HEK293 (cell line): Measurements from ENCODE around the gene GPR39.

Source experiments
- GLI4 ChIP-seq: fragments of 450-650 bp; formaldehyde crosslinking; IDR thresholded peaks from 2 replicates; pipeline ENCODE4 v1.5.1; 2016; ENCODE audit warnings: missing biosample characterization, missing genetic modification characterization
- HOXC10 ChIP-seq: sonication (generic); formaldehyde crosslinking; IDR thresholded peaks from 2 replicates; pipeline ENCODE4 v1.8.1; 2023; ENCODE audit warnings: mild to moderate bottlenecking, missing genetic modification reagents
- PBX3 ChIP-seq: sonication (generic); formaldehyde crosslinking; IDR thresholded peaks from 2 replicates; pipeline ENCODE4 v1.8.1; 2022; ENCODE audit warnings: mild to moderate bottlenecking, moderate library complexity, missing genetic modification reagents
- SALL2 ChIP-seq: fragments of 450-650 bp; formaldehyde crosslinking; IDR thresholded peaks from 2 replicates; pipeline ENCODE4 v1.5.0; 2017; ENCODE audit warnings: missing biosample characterization, mild to moderate bottlenecking, missing genetic modification characterization, borderline replicate concordance
- SP2 ChIP-seq: fragments of 450-650 bp; formaldehyde crosslinking; IDR thresholded peaks from 2 replicates; pipeline ENCODE4 v1.5.1; 2016; ENCODE audit warnings: missing biosample characterization, missing genetic modification characterization
- YY1 ChIP-seq: fragments of 450-650 bp; formaldehyde crosslinking; IDR thresholded peaks from 2 replicates; pipeline ENCODE4 v1.5.1; 2018; ENCODE audit warnings: missing biosample characterization, missing genetic modification characterization
- ZEB2 ChIP-seq: fragments of 450-650 bp; formaldehyde crosslinking; IDR thresholded peaks from 2 replicates; pipeline ENCODE4 v1.5.1; 2016; ENCODE audit warnings: missing biosample characterization, missing genetic modification characterization
- ZNF555 ChIP-seq: fragments of 450-650 bp; formaldehyde crosslinking; conservative IDR thresholded peaks from 2 replicates; pipeline ENCODE4 v1.5.1; 2017; ENCODE audit warnings: missing biosample characterization, mild to moderate bottlenecking, missing genetic modification characterization, inconsistent platforms
- ZNF580 ChIP-seq: fragments of 450-650 bp; formaldehyde crosslinking; IDR thresholded peaks from 2 replicates; pipeline ENCODE4 v1.5.1; 2016; ENCODE audit warnings: missing biosample characterization, missing genetic modification characterization
- TF ChIP-seq, protein P1 (sequence below): fragments of 450-650 bp; formaldehyde crosslinking; IDR thresholded peaks from 2 replicates; pipeline ENCODE4 v1.5.1; 2016; ENCODE audit warnings: missing biosample characterization, missing genetic modification characterization
- TF ChIP-seq, protein P2 (sequence below): fragments of 450-650 bp; formaldehyde crosslinking; IDR thresholded peaks from 2 replicates; pipeline ENCODE4 v1.5.1; 2016; ENCODE audit warnings: missing biosample characterization, missing genetic modification characterization
- TF ChIP-seq, protein P3 (sequence below): fragments of 450-650 bp; formaldehyde crosslinking; IDR thresholded peaks from 2 replicates; pipeline ENCODE4 v1.5.1; 2016; ENCODE audit warnings: missing biosample characterization, missing genetic modification characterization
- TF ChIP-seq, protein P4 (sequence below): fragments of 450-650 bp; formaldehyde crosslinking; IDR thresholded peaks from 2 replicates; pipeline ENCODE4 v1.5.1; 2016; ENCODE audit warnings: missing biosample characterization, missing genetic modification characterization

DNA sequence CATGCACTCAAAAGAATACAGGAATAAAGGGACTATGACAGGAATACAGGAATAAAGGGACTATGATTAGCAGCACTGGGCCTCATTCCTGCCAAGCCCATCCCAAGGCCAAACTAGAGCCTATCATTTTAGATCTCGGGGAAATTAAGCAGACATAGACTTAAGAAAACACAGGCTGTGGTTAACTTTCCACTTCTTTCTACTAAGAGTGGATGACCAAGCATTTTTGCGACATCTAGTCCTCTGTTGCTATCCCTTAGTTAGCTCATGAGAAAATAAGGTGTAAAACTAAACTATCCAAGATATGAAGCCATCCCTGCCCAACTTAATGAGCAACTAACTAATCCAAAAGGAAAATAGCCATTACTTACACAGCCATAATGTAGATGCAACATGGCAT lies 247.5 kb downstream of the GPR39 start:
- TF ChIP-seq, protein P1, sequence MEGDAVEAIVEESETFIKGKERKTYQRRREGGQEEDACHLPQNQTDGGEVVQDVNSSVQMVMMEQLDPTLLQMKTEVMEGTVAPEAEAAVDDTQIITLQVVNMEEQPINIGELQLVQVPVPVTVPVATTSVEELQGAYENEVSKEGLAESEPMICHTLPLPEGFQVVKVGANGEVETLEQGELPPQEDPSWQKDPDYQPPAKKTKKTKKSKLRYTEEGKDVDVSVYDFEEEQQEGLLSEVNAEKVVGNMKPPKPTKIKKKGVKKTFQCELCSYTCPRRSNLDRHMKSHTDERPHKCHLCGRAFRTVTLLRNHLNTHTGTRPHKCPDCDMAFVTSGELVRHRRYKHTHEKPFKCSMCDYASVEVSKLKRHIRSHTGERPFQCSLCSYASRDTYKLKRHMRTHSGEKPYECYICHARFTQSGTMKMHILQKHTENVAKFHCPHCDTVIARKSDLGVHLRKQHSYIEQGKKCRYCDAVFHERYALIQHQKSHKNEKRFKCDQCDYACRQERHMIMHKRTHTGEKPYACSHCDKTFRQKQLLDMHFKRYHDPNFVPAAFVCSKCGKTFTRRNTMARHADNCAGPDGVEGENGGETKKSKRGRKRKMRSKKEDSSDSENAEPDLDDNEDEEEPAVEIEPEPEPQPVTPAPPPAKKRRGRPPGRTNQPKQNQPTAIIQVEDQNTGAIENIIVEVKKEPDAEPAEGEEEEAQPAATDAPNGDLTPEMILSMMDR (tag by site-specific recombination) = no peak
- TF ChIP-seq HOXC10 (CRISPR knock-in tag) = no peak
- TF ChIP-seq, protein P2, sequence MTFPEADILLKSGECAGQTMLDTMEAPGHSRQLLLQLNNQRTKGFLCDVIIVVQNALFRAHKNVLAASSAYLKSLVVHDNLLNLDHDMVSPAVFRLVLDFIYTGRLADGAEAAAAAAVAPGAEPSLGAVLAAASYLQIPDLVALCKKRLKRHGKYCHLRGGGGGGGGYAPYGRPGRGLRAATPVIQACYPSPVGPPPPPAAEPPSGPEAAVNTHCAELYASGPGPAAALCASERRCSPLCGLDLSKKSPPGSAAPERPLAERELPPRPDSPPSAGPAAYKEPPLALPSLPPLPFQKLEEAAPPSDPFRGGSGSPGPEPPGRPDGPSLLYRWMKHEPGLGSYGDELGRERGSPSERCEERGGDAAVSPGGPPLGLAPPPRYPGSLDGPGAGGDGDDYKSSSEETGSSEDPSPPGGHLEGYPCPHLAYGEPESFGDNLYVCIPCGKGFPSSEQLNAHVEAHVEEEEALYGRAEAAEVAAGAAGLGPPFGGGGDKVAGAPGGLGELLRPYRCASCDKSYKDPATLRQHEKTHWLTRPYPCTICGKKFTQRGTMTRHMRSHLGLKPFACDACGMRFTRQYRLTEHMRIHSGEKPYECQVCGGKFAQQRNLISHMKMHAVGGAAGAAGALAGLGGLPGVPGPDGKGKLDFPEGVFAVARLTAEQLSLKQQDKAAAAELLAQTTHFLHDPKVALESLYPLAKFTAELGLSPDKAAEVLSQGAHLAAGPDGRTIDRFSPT (tag by site-specific recombination) = no peak
- TF ChIP-seq SALL2 (tag by site-specific recombination) = no peak
- TF ChIP-seq GLI4 = no peak
- TF ChIP-seq, protein P3, sequence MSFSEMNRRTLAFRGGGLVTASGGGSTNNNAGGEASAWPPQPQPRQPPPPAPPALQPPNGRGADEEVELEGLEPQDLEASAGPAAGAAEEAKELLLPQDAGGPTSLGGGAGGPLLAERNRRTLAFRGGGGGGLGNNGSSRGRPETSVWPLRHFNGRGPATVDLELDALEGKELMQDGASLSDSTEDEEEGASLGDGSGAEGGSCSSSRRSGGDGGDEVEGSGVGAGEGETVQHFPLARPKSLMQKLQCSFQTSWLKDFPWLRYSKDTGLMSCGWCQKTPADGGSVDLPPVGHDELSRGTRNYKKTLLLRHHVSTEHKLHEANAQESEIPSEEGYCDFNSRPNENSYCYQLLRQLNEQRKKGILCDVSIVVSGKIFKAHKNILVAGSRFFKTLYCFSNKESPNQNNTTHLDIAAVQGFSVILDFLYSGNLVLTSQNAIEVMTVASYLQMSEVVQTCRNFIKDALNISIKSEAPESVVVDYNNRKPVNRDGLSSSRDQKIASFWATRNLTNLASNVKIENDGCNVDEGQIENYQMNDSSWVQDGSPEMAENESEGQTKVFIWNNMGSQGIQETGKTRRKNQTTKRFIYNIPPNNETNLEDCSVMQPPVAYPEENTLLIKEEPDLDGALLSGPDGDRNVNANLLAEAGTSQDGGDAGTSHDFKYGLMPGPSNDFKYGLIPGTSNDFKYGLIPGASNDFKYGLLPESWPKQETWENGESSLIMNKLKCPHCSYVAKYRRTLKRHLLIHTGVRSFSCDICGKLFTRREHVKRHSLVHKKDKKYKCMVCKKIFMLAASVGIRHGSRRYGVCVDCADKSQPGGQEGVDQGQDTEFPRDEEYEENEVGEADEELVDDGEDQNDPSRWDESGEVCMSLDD = no peak
- TF ChIP-seq YY1 (tag by site-specific recombination) = no peak
- no peak for TF ChIP-seq PBX3
- TF ChIP-seq ZNF580 (tag by site-specific recombination) = no peak
- no peak for TF ChIP-seq ZEB2 (tag by site-specific recombination)
- TF ChIP-seq, protein P4, sequence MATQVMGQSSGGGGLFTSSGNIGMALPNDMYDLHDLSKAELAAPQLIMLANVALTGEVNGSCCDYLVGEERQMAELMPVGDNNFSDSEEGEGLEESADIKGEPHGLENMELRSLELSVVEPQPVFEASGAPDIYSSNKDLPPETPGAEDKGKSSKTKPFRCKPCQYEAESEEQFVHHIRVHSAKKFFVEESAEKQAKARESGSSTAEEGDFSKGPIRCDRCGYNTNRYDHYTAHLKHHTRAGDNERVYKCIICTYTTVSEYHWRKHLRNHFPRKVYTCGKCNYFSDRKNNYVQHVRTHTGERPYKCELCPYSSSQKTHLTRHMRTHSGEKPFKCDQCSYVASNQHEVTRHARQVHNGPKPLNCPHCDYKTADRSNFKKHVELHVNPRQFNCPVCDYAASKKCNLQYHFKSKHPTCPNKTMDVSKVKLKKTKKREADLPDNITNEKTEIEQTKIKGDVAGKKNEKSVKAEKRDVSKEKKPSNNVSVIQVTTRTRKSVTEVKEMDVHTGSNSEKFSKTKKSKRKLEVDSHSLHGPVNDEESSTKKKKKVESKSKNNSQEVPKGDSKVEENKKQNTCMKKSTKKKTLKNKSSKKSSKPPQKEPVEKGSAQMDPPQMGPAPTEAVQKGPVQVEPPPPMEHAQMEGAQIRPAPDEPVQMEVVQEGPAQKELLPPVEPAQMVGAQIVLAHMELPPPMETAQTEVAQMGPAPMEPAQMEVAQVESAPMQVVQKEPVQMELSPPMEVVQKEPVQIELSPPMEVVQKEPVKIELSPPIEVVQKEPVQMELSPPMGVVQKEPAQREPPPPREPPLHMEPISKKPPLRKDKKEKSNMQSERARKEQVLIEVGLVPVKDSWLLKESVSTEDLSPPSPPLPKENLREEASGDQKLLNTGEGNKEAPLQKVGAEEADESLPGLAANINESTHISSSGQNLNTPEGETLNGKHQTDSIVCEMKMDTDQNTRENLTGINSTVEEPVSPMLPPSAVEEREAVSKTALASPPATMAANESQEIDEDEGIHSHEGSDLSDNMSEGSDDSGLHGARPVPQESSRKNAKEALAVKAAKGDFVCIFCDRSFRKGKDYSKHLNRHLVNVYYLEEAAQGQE = no peak
- no peak for TF ChIP-seq SP2 (tag by site-specific recombination)
- TF ChIP-seq ZNF555 (tag by site-specific recombination) = no peak
